AG04450 (cell line): ENCODE results near the gene SLC22A23. TPM values are rescaled to one million over a fixed set of nuclear protein-coding genes. Genes with fewer than 3 reads are reported as not detected.

ENCODE experiments used
- CTCF ChIA-PET: fragments of 300-600, 350-600 bp; formaldehyde crosslinking; extraction: SDS; loops from one replicate; lab custom pipeline; 2022; ENCODE audit warnings: antibody characterized with exemption, inconsistent platforms; lab: Charles Lee
- POLR2A ChIA-PET: fragments of 350-600 bp; formaldehyde crosslinking; extraction: SDS; loops from one replicate; lab custom pipeline; 2021; ENCODE audit warnings: antibody characterized with exemption, inconsistent platforms; lab: Yijun Ruan, JAX
- DNase-seq: peaks from one replicate; pipeline ENCODE4 v3.0.0-alpha.2; 2011; ENCODE audit warnings: low read depth, low spot score
- H3K27ac ChIP-seq: one replicate; pipeline ENCODE4 v1.5.1; 2012; ENCODE audit warnings: low read depth, low read length, control low read depth
- H3K27me3 ChIP-seq: one replicate; pipeline ENCODE4 v1.6.0; 2012; ENCODE audit warnings: low read length; ENCODE audit not compliant: control insufficient read depth, insufficient read depth
- H3K4me3 ChIP-seq: 2 replicates; pipeline ENCODE4 v1.5.1; 2011; ENCODE audit warnings: mild to moderate bottlenecking, low read depth, low read length, control low read depth
- H3K9me3 ChIP-seq: 2 replicates; pipeline ENCODE4 v1.5.1; 2012; ENCODE audit warnings: low read length; ENCODE audit not compliant: control insufficient read depth, insufficient read depth
- CTCF ChIP-seq: IDR thresholded peaks from 2 replicates; pipeline ENCODE4 v1.5.1; 2011; ENCODE audit warnings: low read depth, low read length, control low read depth, inconsistent platforms
- polyA plus RNA-seq: library from polyadenylated mRNA; depleted of rRNA; stranded (reverse); fragments of >200 nt; gene quantifications from 2 replicates; pipeline ENCODE4 v1.2.3, GENCODE V29; 2011

The SLC22A23 gene
- polyA plus RNA-seq, 1 experiment, result not detected

GRCh38 chr6:3394671-3395070, 62.2 kb downstream of the SLC22A23 start:
- no peak for TF ChIP-seq CTCF
- Histone ChIP-seq H3K9me3 (no peaks in the 10 kb centered on the region), H3K27ac (no peak overlapping the region), H3K4me3 (no peak overlapping the region), H3K27me3 (peaks cover 33% of the 10 kb centered on the region)
- POLR2A ChIA-PET, result no interaction called here
- DNase-seq, result no peak
- CTCF ChIA-PET, result no interaction called here

- POLR2A ChIA-PET, result no interaction called here
- H3K4me3 ChIP-seq, result no peak overlapping the region
- DNase-seq, result no peak
- no peak overlapping the region for H3K27ac ChIP-seq
- no peaks in the 10 kb centered on the region for H3K9me3 ChIP-seq
- H3K27me3 ChIP-seq, result peaks cover 36% of the 10 kb centered on the region
- CTCF ChIA-PET, result no interaction called here
- TF ChIP-seq CTCF, result no peak
Observed at GRCh38 chr6:3393836-3394202, 63.0 kb downstream of the SLC22A23 start.

- DNase-seq, result no peak
- Histone ChIP-seq H3K9me3 (no peaks in the 10 kb centered on the region), H3K27me3 (peaks cover 36% of the 10 kb centered on the region), H3K4me3 (no peak overlapping the region), H3K27ac (no peak overlapping the region)
- no peak for TF ChIP-seq CTCF
- POLR2A ChIA-PET, result no interaction called here
- CTCF ChIA-PET, result no interaction called here
Observed at GRCh38 chr6:3392930-3393835, 63.7 kb downstream of the SLC22A23 start.

- Histone ChIP-seq H3K4me3 (no peak overlapping the region), H3K27me3 (peaks cover 37% of the 10 kb centered on the region), H3K9me3 (no peaks in the 10 kb centered on the region), H3K27ac (no peak overlapping the region)
- no peak for DNase-seq
- no peak for TF ChIP-seq CTCF
- ChIA-PET POLR2A (no interaction called here), CTCF (no interaction called here)
Observed at GRCh38 chr6:3391902-3392458, 64.9 kb downstream of the SLC22A23 start.

- ChIA-PET CTCF (no interaction called here), POLR2A (no interaction called here)
- H3K27me3 ChIP-seq, result peaks cover 50% of the 10 kb centered on the region
- H3K4me3 ChIP-seq, result no peak overlapping the region
- no peak overlapping the region for H3K27ac ChIP-seq
- DNase-seq, result no peak
- peaks cover 6% of the 10 kb centered on the region; the same call in 1 of the 2 replicates for H3K9me3 ChIP-seq
- no peak for TF ChIP-seq CTCF
Observed at GRCh38 chr6:3390698-3391097, 66.2 kb downstream of the SLC22A23 start.
